Smooth muscle cell of the brain vasculature (primary cell): ENCODE results near the gene MXD3.
"Not testable (repeated sequence)": the region's sequence is repeated elsewhere in the genome, so short reads cannot be mapped to it uniquely, and the experiment has no call there.

Experiments used
- DNase-seq: peaks from one replicate; pipeline ENCODE4 v3.0.0-alpha.2; 2012; ENCODE audit warnings: low read depth, low spot score

The MXD3 gene

DNA sequence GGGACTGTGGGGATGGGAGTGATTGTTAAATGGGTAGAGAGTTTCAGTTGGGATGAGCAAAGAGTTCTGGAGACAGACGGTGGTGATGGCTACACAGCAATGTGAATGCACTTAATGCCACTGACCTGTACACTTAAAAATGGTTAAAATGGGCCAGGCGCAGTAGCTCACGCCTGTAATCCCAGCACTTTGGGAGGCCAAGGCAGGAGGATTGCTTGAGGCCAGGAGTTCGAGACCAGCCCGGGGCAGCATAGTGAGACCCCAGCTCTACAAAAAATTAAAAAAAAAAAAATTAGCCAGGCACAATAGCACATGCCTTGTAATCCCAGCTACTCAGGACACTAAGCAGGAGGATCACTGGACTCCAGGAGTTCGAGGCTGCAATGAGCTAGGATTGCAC is 32.1 kb upstream of the MXD3 start:
- no peak for DNase-seq

DNA sequence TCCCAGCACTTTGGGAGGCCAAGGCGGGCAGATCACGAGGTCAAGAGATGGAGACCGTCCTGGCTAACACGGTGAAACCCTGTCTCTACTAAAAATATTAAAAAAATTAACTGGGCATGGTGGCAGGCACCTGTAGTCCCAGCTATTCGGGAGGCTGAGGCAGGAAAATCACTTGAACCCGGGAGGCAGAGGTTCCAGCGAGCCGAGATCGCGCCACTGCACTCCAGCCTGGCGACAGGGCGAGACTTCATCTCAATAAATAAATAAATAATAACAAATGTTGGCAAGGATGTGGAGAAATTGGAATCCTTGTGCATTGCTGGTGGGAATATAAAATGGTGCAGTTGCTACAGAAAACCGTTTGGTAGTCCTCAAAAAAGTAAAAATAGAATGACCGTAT is 31.3 kb upstream of the MXD3 start:
- DNase-seq: not testable (repeated sequence)

DNA sequence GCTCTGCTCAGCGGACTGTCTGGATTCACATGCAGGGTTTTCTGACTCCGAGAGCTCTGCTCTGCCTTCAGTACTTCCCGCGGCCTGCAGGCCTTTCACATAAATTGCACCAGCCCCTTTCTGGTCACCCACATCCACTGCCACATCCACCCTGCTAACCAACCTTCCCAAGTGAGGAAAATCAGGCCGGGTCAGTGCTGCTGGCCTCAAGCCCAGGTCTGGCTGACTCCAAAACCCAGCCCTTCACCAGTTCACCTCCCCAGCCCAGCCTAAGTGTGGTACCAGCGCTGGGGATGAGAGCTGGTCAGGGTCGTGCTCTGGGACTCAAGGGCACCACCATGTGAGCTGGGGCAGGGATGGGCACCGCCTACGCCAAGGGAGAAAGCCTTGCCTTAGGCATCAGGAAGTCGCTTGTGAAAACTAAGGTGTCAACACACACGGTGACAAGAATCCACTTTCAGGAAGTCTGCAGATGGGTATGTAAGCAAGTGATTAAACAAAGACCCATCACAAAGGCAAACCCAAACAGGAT is 27.5 kb upstream of the MXD3 start:
- no peak for DNase-seq

DNA sequence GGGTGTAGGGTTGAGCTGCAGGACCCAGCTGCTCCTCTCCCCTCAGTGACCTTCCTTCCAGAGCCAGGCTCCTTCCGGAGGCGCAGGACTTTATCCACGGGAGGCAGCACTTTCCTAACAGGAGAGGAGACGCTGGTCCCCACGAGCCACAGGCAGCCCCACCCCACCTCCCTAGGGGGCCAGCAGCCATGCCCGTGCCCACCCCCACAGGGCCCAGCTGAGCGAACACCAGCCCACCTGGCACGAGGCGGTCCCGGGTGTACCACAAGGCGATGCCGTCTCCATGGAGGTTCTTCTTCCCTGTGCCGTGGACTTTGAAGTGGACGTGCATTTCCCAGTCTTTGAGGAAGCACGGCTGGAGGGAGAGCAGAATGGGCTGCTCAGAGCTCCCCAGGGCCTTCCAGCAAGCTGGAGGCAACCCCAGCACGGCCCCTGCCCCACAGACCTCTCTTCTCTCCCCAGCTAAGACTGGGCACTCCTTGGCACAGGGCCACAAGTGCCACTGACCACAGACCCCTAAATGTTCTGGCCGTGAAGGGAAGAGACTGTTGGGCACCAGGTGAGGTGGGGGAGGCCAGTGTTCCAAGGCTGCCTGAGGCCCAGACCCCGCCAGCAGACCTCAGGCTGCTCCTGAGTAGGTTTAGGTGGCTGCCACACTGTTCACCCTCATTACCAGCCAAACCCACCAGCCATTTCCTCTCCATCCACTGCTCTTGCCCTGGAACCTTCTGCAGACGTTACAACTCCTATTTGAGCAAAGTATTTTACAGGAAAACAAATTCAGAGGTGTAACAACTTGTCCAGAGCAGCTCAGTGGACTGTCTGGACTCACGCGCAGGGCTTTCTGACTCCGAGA is 26.8 kb upstream of the MXD3 start:
- DNase-seq: no peak

DNA sequence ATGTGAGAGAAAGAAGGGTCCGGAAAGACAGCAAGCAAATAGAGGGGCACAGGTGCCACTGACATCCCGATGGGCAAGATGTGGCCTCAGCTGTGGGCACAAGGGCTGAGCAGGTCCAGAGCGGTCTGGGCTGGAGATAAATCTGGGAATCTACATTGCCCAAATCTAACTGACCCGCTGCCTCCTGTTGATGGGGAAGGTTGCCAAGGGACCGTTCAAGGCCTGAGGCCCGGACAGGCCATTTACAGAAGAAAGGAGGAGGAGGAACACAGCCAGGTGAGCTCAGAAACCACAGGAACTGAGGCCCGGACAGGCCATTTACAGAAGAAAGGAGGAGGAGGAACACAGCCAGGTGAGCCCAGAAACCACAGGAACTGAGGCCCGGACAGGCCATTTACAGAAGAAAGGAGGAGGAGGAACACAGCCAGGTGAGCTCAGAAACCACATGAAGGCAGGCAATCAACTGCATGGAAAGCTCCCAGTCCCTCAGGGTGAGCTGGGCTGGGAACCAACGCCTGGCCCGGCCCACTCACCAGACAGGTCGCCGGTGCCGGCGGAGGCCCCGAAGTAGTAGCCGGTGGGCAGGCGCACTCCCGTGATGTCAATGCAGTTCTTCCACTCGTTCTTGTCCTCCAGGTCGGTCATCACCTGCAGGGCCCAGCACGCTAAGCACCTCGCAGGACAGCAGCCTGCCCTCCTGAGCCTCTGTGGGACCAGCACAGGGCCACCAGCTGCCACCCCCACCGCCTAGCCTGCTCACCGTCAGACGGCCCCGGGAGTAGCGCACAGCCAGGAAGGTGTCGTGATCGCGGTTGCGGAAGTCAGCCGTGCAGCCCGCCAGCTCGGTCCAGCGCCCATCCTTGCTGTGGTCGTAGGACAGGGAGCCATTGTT is 25.2 kb upstream of the MXD3 start:
- DNase-seq: no peak

DNA sequence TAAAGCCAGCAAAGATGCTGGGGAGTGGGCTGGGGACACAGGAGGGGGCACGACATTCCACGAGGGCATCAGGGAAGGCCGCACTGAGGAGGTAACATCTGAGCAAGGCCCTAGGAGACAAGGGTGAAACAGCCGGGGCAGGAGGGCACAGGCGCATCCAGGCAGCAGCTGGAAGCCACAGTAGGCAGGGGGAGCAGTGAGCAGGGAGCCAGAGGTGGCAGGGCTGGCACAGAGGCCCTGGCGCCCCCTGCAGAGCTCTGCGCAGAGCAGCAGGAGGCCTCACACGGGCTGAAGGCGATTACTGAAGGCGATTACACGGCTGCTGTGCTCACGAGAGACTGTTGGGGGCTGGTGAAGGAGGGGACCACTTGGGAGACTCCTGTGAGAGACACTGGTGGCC is 24.4 kb upstream of the MXD3 start:
- no peak for DNase-seq

DNA sequence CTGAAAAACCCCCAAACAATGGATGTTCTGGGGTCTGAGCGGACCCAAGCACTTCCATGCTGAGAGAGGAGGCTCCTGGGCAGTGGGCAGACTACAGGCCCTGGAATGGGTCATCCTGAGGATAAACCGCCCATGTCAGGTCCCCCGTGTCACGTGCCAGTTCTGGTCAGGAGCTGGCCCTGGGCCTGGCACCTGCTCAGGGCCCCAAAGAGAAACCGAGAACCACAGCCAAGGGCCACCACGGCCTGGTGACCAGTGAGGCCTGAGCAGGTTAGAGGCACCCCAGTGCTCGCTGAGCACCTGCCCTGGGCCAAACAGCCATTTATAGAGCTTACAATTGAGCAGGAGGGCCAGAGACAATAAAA is 24.0 kb upstream of the MXD3 start:
- DNase-seq: no peak

DNA sequence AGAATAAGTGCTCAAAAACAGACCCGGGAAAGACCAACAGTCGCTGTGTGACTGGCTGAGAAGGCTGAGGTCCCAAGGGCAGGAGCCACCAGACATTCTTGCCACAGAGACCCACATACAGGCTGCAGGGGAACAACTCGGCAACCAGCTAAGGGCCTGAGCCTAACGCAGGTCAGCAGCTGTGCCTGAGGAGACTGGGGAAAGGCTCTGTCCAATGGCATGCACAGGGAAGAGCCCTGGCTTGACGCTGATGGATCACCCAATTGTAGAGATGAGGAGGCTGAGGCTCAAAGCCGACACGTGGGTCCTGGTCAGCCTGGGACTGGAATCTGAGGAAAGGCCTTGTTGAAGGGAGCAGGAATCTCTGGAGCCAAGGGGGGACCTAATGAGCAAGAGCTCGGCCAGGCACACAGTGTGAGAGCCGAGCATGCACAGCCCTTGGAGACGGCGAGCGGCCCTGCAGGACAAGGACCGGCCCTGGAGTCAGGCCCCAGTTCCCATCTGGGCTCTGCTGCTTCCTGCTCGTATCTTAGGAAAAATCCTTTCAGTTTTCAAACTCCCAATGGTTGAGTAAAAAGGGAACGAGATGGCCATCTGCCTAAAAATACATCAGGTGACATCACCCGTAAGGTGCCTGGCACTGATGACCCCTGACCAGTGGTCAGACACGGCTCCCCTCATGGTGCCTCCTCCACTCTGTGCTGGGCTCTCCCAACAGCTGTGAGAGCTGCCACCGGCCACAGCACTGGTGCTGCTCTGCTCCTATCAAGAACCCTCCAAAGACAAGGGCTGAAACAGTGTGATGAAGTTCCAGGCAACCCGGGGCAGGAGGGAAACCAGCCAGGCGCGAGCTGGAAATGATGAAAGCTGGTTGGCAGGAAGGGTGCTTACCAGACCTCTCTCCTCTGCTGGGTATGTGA is 23.3 kb upstream of the MXD3 start:
- no peak for DNase-seq

DNA sequence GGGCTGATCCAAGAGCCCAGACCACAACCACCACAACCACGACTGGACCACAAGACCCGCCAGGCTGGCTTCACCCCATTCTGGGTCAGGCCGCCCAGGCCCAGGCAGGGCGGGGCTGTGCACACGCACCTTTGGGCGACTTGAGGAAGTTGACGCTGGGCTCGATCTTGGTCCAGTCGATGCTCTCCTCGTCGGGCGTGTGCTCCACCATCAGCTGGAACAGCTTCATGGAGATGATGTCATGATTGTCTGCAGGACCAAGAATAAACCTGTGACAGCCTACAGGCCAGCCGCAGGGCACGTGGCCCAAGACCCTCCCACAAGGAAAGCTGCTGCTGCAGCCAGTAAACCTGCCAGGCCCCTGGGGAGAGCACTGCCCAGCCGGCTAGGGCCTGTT is 22.5 kb upstream of the MXD3 start:
- DNase-seq: no peak

DNA sequence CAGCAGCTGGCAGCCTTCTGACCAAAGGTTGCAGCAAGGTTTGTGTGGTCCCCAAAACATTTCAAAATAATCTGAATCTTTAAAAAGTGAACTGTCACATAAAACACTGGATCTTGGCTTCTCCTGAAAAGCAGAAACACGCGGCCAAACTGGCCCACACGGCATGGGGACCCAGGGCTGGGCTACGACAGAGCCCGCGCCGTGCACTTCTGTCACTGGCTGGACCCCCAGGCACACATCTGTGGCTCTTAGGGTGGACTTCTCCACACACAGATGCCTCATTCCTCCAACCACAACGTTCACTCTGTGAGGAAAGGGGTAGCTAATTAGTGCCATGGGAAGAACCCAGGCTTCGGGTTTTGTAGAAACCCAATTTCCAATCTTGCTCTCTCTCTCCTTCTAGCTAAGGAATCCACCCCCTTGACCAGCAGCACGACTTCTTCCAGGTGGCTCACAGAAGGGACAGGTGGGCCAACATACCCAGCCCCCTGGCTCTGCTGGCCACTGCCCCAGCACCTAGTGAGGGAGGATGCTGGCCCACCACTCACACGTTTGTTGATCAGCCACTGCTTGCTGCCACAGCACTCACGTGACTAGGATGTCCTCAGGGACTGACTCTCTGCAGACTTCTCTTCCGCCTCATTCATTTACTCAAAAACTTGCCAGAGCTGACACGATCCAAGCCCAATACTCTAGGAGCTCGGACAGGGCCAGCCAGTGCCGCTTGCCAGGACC is 21.9 kb upstream of the MXD3 start:
- no peak for DNase-seq

DNA sequence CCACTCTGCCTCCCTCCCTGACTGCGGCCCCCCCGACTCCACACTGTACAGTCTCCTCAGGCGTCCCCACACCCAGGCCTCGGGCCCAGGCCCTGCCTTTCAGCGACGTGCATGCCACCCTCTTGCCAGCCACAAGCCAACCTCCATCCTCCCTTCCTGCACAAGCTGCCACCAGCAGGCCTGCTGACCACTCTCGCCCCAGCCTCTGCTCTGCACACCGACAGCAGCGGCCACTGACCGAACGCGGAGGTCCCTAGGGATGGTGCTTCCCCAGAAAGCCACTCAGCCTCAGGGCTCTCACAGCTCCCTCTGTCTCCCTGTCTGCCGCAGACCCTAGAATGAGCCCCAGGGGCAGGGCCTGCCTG is 21.2 kb upstream of the MXD3 start:
- no peak for DNase-seq

DNA sequence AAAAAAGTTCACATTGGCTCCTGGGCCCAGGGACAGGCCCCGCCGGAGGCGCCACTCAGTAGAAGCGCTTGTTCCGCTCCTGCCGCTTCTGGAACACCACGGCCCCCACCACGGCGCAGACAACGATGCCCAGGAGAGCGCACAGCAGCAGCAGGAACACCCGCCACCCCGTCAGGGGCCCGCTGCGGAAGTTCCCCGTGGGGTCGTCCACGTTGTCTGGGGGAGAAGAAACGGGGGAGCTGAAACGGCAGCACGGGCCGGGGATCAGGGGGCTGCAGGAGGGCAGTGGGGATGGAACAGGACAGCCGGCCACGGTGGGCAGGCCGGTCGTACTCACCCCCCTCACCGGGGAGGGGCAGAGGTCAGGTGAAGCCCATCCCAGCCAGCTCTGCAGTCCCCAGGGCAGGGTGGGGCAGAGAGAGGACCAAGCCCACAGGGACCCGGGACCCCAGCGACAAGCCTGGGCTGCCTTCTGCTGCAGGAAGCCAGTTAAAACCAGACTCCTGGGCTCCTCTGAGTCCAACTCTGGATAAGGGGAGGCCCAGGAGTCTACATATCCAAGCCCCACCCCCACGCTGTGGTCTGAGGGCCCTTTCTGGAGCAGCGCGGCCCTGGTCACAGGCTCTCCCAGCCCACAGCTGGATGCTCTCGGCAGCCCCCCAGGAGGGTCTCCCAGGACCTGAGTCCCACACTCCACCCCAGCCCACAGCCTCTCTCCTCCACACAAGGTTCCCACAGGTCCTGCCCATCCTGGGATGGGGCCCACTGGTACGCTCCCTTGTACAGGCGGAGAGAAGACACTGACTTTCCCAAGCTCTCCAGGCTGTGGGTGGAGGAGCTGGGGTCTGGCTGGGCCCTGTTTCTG is 20.6 kb upstream of the MXD3 start:
- no peak for DNase-seq

DNA sequence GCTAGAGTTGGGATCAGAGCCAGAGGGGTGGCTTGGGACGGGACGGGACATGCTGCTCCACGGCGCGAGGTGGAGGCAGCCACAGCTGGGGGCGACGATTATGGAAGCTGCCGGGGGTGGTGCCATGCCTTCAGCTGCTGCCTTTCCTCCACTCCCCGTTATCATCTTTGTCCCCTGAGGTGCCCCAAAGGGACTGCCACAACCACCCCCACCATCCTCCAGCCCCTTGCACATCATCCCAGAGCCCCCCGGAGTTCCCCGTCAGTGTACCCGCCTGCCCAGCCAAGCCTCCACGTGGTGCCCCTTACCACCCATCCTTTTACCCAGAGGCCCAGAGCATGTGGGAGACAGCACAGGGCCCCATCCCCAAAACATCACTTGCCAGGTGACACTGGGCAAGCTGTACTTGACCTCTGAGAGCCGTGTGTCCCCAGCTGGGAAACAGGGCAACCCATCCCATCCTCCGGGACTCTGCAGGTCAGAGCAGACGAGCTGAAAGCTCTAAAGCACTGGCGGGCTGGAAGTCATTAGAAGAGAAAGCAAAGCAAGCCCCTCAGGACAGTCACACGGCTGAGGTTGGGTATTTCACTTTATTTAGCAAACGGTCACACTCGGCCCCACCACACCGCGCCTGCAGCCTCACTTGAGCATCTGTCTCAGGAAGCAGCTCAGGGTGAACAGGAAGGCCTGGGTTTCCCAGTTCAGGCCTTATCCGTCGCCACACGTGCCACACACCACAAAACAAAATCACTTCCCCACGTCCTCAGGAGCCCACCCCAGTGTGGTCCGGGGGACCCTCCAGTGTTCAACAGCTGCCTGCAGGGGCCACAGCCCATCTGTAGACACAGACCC is 19.5 kb upstream of the MXD3 start:
- no peak for DNase-seq

DNA sequence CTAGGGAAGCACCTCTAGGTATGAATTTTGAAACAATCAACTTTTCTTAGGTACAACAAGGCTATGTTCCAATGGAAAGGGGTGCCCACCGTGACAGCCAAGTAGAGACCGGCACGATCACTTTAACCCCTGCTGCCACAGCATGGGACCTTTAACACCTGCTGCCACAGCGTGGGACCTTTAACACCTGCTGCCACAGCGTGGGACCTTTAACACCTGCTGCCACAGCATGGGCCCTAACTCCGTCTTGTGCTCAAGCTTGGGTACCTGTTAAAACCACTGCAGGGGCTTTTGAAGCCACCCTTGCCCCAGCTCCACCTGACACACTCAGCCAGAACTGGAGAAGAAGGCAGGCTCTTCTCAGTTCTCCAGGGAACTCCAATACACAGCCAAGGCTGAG is 18.2 kb upstream of the MXD3 start:
- DNase-seq: no peak

DNA sequence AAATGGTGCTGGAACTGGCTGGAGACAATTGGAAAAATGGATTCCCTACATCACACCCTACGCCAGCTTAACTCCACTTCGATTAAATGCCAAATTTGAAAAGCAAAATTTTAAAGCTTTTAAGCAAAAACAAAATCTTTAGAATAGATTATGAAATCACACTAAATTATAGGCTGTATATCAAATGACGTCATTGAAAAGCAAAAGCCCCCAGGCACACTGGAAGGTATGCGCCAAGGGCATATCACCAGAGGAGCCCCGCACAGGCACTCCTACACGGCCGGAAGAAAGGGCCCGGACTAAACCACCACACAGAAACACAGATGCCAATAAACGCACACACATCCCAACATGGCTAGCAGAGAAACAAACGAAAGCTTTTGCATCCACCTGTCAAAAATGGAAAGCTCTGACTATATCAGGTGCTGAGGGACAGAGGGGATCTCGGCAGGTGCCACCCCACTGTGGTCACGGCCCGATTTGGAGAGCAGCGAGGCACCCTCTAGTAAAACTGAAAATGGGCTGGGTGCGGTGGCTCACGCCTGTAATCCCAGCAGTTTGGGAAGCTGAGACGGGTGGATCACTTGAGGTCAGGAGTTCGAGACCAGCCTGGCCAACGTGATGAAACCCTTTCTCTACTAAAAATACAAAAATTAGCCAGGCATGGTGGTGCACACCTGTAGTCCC is 17.0 kb upstream of the MXD3 start:
- no peak for DNase-seq

DNA sequence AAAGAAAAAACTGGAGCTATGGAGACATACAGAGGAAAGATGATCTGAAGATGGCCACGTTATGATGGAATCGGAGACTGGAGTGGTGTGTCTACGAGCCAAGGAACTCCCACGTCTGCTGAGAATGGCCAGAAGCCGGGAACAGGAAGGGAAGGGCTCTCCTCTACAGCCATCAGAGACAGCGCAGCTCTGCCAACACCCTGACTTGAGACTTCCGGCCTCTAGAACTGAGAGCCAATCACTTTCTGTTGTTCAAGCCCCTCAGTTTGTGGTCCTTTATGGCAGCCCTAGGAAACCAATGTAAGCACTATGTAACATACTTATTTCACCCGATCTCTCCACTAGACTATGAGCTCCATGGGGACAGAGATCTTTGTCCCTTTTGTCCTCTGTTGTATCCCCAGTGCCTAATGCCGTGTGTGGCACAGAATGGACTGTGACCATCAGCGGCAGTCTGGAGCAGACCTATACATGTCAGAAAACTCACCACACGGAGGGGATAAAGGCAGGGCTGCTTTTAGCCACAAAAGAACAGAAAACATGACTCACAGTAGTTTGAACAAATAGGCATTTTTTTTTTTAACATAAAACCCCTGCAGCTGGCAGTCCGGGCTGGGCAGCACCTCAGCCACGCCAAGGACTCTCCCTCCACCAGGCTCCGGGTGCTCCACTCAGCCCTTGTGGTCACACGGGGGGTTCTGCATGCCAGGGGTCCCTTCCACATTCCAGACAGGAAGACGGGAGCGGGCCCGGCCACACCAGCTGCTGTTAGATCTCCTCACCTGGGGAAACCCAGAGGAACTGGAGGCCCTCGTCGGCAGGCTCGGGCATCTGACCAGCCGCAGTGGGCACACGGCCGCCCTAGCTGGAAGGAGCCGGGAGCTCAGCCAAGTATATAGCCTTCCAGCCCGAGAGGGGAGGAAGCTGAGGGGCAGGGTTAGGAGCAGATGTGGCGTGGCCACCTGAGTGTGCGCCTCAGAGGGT is 16.1 kb upstream of the MXD3 start:
- no peak for DNase-seq

DNA sequence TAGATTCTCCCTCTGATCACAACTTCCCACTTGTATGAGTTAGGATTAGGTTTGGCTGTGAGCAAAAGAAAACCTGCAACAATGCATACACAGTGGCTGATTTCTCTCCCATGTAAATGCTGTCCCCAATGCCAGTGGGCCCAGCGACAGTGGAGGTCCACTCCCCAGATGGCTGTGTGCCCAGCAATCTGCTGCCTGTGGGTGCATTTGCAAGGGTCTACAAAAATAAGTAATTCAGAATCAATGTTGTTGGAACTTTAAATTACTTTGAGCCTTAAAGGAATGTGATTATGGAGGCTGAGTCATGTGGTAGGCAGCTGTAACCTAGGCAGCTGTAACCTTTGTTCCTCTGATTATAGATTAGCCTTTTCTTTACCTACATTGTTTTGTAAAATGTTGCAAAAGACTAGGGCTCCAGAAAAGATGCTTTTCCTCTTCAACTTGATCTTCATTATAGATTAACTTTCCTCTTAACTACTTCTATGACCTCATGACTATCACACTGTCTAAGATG is 14.2 kb upstream of the MXD3 start:
- no peak for DNase-seq
